ENCODE data around the gene ZCWPW2. TPM values are rescaled to one million over a fixed set of nuclear protein-coding genes. Genes with fewer than 3 reads are reported as not detected.

The ZCWPW2 gene
- total and polyA plus RNA-seq, 4 donors, result 0.37 to 2.1 (median 0.87) TPM

GRCh38 chr3:28337230-28337629, 11.3 kb upstream of the ZCWPW2 start:
- ATAC-seq (ENCODE audit: insufficient read depth, low FRiP score), result no peak
- Histone ChIP-seq H3K36me3 (ENCODE audit: control insufficient read depth in 4 of 4, insufficient read depth in 4 of 4, low read length in 4 of 4) (peaks cover 2 to 28% (median 17%) of the 10 kb centered on the region in 4 donors), H3K9me3 (ENCODE audit: control insufficient read depth in 4 of 4, insufficient read depth in 3 of 4, low read length in 3 of 4) (no peaks in the 10 kb centered on the region)

DNA sequence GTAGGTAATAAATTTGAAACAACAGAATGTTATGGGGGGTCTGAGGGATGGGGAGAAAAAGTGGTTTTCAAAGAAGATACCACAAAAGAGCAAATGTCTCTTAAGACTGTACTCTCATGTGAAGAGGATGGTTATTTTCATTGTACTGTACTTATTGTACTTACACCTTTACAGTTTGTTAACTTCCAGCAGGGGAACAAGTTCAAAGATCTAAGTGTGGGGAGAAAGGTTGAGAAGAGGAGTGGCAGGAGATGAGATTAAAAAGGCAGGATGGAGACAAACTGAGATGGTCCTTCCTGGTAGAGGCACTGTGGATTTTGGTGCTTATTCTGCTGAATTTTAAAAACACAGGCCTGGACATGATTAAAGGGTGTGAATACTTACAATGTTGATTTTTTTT, 5.4 kb upstream of the ZCWPW2 start:
- peaks cover 0 to 37% (median 11%) of the 10 kb centered on the region in 5 donors for H3K4me1 ChIP-seq (ENCODE audit: control insufficient read depth in 5 of 5, insufficient read depth in 5 of 5, low read length in 5 of 5)
- H3K9ac ChIP-seq (ENCODE audit: insufficient read depth in 1 of 2, low read length in 2 of 2), result peak overlapping the region in 1 of 2 donors; percentile 39
- H3K4me3 ChIP-seq, result no peak overlapping the region
- no peak for TF ChIP-seq CTCF (IDR thresholded peaks at IDR 0.05; ENCODE audit: control extremely low read depth, extremely low read depth)
- H3K36me3 ChIP-seq (ENCODE audit: control insufficient read depth in 4 of 4, insufficient read depth in 4 of 4, low read length in 4 of 4), result peaks cover 0 to 8% (median 3%) of the 10 kb centered on the region in 4 donors
- DNase-seq, result no peak
- no peak for ATAC-seq (ENCODE audit: insufficient read depth, low FRiP score)
- no peaks in the 10 kb centered on the region for H3K27me3 ChIP-seq (ENCODE audit: control insufficient read depth in 3 of 3, insufficient read depth in 3 of 3, low read length in 2 of 3)
- H3K27ac ChIP-seq (ENCODE audit: low read depth in 1 of 2, low read length in 1 of 2), result no peak overlapping the region
- no peaks in the 10 kb centered on the region for H3K9me3 ChIP-seq (ENCODE audit: control insufficient read depth in 4 of 4, insufficient read depth in 3 of 4, low read length in 3 of 4)

More at GRCh38 chr3:28337230-28337629, 11.3 kb upstream of the ZCWPW2 start:
- H3K4me1 ChIP-seq (ENCODE audit: control insufficient read depth in 5 of 5, insufficient read depth in 5 of 5, low read length in 5 of 5), result peaks cover 0 to 4% (median 0%) of the 10 kb centered on the region in 5 donors
- no peak overlapping the region for H3K27ac ChIP-seq (ENCODE audit: low read depth in 1 of 2, low read length in 1 of 2)
- DNase-seq, result no peak
- no peak overlapping the region for H3K9ac ChIP-seq (ENCODE audit: insufficient read depth in 1 of 2, low read length in 2 of 2)
- TF ChIP-seq CTCF (IDR thresholded peaks at IDR 0.05; ENCODE audit: control extremely low read depth, extremely low read depth), result no peak
- H3K4me3 ChIP-seq, result no peak overlapping the region
- no peaks in the 10 kb centered on the region for H3K27me3 ChIP-seq (ENCODE audit: control insufficient read depth in 3 of 3, insufficient read depth in 3 of 3, low read length in 2 of 3)

GRCh38 chr3:28345690-28346089, 2.8 kb upstream of the ZCWPW2 start:
- WGBS, 2 donors, result 92 to 95% methylated on average over 1 of the region's 1 CpG
- DNase-seq, result no peak
- Histone ChIP-seq H3K4me1 (ENCODE audit: control insufficient read depth in 5 of 5, insufficient read depth in 5 of 5, low read length in 5 of 5) (peaks cover 0 to 41% (median 11%) of the 10 kb centered on the region in 5 donors), H3K36me3 (ENCODE audit: control insufficient read depth in 4 of 4, insufficient read depth in 4 of 4, low read length in 4 of 4) (peaks cover 0 to 3% (median 1%) of the 10 kb centered on the region in 4 donors), H3K27ac (ENCODE audit: low read depth in 1 of 2, low read length in 1 of 2) (no peak overlapping the region), H3K9ac (ENCODE audit: insufficient read depth in 1 of 2, low read length in 2 of 2) (no peak overlapping the region), H3K9me3 (ENCODE audit: control insufficient read depth in 4 of 4, insufficient read depth in 3 of 4, low read length in 3 of 4) (no peaks in the 10 kb centered on the region), H3K27me3 (ENCODE audit: control insufficient read depth in 3 of 3, insufficient read depth in 3 of 3, low read length in 2 of 3) (no peaks in the 10 kb centered on the region), H3K4me3 (no peak overlapping the region)
- TF ChIP-seq CTCF (IDR thresholded peaks at IDR 0.05; ENCODE audit: control extremely low read depth, extremely low read depth), result no peak
- no peak for ATAC-seq (ENCODE audit: insufficient read depth, low FRiP score)

All from lung (tissue), 12 donors.